ENCODE data around the gene NOD2.

Gene NOD2

DNA sequence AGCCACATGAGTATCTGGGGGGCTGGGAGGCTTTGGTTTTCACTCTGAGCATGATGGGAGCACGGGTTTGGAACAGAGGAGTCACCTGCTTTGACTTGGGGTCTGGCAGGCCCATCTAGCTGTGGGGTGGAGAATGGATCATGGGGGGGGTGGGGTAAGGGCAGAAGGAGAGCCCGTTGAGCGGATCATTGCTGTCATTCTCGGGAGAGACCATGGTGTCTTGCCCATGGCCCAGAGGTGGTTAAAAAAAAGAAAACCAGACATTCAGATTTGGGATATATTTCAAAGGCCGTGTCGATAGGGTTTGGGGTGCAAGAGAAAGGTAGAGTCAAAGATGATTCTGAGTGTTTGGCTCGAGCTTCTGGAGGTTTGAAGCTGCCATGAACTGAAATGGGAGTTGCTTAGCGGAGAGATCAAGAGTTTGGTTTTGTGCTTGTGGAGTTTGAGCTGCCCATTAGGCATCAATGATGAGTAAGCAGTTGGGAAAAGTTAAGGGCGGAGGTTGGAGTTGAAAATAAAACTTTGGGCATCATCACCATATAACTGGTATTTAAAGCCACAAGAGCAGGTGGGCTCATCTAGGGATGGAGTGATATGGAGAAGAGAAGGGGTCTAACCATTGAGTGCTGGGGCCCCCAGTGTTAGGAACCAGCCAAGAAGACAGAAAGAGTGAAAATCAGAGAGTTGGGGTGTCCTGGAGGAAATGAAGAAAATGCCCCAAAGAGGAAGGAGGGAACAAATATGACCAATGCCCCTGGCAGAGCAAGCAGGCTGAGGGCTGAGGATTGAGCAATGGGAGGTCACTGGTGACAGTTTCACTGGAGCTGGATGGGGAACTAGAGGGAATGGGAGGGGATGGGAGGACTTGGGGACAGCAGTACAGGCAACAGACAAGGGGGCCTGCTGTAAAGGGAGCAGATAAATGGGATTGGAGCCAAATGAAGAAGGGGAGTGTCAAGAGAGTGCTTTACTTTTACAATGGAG is 1.9 kb downstream of the NOD2 start:
- no peak for DNase-seq

DNA sequence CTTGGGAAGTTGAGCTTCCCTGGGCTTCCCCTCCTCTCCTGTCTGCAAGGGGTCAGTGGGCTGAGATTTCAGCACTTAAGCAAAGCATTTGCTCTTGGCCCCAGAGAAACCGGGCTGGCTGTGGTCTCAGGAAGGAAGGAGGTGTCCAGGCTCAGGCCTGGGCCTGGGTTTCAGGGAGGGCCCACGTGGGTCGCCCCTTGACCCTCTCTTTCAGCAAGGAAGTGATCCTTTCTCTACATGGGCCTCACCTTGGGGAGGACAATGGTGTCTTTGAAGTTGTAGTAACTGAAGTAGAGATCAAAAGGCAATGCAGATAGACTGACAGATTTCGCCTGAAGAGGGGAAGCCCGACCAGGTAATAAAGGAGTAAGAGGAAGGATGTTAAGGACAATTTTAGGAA is 2.7 kb downstream of the NOD2 start:
- DNase-seq = no peak

DNA sequence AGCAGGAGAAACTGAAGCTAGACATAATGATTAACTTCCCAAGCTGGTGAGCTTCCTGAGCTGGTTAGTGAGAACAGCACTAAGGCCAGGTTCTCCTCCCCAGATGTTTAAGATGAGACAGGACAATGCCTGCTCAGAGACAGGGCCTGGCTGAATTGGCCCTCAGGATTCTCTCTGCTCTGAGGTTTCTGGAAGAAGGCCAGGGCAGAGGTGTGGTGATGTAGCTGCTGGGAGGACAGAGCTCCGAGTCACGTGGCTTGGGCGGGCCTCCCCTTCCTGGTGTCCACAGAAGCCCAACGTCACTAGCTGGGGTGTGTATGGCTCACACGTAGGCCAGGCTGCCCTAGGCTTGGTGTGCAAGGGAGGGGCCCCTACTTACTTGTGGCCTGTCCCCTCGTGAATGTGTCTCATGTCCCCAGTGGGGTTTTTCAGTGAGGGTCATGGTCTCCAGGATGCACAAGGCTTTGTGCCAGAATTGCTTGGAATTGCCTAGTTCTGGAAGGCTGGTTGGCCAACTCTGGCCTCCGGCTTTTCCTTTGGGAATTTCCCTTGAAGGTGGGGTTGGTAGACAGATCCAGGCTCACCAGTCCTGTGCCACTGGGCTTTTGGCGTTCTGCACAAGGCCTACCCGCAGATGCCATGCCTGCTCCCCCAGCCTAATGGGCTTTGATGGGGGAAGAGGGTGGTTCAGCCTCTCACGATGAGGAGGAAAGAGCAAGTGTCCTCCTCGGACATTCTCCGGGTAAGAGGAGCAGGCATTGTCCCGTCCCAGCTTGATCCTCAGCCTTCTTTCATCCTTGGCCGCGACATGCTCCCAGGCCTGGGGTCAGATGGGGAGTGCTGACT is 3.4 kb downstream of the NOD2 start:
- peak; percentile 40 for DNase-seq

DNA sequence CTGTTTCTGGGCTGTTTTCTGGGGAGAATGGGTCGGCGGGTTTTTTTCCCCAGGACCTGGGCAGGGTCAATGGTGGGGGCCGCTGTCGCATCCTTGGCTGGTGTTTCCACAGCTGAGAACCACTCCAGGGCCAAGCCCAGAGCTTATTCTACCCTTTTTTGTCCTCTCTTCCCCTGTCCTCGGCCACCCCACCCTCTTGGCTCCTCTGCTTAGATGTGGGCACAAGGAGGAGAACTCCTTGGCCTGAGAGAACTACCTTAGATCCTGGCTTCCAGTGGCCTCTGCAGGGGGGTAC is 4.0 kb downstream of the NOD2 start:
- no peak for DNase-seq

GRCh38 chr16:50697881-50698767 is 4.7 kb downstream of the NOD2 start:
- DNase-seq = no peak

GRCh38 chr16:50699326-50700159 is 6.1 kb downstream of the NOD2 start:
- no peak for DNase-seq

- DNase-seq = no peak
These were observed 9.3 kb downstream of the NOD2 start for GRCh38 chr16:50702725-50703124.

GRCh38 chr16:50704245-50704644 is 10.8 kb downstream of the NOD2 start:
- no peak for DNase-seq

GRCh38 chr16:50705436-50706110 is 12.2 kb downstream of the NOD2 start:
- no peak for DNase-seq

DNA sequence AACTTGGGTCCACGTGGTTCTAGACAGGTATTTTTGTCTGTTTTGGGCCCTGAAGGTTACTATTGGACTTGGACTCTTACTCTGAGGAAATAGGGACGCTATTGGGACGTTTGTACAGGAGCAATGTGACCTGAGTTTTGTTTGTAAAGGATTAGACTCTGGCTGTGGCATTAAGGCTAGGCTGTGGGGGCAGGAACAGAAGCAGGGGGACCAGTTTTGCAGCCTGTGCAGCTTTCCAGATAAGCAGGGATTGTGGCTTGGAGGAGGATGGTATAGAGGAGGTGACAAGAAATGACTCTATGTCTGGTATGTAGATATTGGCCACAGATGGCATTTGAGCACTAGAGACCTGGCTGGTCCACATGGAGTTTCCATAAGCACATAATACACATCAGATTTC is 12.8 kb downstream of the NOD2 start:
- DNase-seq = no peak

DNA sequence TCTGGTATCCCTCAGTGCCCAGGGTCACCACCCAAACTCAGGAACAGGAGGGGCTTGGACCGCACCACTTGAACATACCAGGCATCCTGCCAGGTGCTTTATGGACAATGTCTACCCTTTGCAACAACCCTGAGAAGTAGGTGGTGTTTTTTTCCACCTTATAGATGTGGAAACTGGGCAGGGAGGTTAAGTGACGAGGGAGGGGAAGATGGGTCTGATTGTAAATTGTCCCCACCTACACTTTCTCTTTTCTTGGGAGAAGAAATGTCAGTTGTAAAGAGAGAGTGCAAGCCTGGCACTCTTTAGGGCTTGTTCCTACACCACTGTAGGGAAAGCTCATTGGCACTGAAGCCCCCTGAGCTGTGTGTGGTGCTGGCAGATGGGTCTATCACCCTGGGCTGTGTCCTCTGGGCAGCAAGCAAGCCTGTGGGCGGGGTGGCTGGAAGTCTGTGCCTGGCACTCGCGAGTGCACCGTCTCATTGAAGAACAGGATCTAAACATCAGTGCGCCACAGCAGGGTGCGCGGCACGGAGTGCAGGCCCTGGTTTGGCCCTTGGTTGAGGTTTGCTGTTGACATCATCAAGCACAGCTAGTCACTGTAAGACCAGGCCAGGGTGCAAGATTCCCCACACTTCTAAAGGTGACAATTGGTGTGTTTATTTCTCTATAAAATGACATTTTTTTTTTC is 15.1 kb downstream of the NOD2 start:
- no peak for DNase-seq

DNA sequence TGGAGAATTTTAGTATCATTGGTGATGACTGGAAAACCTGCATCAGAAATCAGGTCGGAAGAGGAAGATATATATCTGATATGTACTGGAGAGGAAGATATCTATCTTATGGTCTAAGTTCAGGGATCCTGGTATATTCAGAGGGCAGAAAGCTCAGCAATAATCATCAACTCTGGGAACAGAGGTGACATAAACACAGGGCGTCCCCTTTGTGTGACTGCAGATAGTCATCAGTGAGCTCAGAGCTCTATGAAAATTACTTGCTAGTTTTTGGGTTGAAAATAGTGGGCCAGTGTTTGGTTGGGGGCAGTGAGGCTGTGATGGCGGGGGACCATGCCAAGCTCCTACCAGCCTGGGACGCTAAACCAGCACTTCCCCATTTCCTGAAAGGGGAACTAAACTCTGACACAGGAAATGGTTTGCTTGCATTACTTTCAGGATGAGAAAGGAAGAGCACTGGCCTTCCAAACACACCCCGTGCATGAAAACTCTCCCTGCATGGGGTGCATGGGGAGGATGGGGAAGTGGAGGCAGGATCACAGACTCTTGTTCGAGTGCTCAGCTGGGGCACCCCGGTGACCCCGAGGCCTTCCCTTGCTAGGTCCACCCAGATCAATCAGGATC is 15.8 kb downstream of the NOD2 start:
- DNase-seq = no peak

DNA sequence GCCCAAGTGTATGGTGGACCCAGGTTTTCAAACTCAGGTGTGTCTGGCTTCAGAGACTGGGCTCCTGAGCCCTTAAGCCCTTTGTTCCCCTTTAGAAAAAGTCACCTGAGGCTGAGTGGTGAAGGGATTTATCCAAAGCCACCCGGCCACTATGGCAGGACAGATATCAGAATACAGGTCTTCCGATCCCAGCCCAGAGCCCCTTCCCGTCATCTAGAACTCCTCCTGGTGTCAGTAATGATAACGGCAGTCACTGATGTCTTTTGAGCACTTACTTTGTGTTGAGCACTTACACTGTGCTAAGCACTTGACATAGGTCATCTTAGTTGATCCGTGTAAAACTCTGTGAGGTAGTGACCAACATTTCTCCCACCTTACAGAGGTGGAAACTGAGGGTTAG is 16.6 kb downstream of the NOD2 start:
- no peak for DNase-seq

DNA sequence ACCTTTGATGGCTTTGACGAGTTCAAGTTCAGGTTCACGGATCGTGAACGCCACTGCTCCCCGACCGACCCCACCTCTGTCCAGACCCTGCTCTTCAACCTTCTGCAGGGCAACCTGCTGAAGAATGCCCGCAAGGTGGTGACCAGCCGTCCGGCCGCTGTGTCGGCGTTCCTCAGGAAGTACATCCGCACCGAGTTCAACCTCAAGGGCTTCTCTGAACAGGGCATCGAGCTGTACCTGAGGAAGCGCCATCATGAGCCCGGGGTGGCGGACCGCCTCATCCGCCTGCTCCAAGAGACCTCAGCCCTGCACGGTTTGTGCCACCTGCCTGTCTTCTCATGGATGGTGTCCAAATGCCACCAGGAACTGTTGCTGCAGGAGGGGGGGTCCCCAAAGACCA is 17.6 kb downstream of the NOD2 start:
- DNase-seq = no peak

DNA sequence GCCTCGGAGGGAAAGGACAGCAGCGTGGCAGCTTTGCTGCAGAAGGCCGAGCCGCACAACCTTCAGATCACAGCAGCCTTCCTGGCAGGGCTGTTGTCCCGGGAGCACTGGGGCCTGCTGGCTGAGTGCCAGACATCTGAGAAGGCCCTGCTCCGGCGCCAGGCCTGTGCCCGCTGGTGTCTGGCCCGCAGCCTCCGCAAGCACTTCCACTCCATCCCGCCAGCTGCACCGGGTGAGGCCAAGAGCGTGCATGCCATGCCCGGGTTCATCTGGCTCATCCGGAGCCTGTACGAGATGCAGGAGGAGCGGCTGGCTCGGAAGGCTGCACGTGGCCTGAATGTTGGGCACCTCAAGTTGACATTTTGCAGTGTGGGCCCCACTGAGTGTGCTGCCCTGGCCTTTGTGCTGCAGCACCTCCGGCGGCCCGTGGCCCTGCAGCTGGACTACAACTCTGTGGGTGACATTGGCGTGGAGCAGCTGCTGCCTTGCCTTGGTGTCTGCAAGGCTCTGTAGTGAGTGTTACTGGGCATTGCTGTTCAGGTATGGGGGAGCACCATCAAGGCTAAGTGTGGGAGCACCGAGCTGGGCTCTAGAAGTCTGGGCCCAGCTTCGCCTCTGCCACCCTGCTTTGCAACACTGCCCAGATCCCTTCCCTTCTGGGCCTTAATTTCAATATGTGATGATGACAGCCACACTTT is 18.6 kb downstream of the NOD2 start:
- DNase-seq = no peak

- peak; percentile 37 for DNase-seq
These were observed 19.1 kb downstream of the NOD2 start for GRCh38 chr16:50712560-50712898.

DNA sequence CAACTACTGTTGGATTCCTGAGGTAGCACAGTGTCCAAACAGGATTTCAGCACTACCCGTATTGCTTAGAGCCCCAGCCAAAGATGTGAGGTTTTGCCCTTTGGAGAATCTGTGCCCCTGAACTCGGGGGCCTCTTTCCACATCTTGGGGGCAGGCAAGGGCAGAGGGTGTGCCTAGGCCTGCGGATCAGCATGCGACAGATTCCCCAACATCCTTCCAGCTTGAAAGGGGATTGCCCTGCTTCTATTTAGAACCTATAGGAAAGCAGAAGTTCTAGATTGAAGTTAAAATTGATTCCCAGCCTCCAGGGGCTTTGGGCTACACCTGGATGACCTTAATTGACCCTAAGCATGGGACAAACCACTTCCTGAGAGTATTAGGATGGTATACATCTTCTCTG is 19.6 kb downstream of the NOD2 start:
- DNase-seq = no peak

DNA sequence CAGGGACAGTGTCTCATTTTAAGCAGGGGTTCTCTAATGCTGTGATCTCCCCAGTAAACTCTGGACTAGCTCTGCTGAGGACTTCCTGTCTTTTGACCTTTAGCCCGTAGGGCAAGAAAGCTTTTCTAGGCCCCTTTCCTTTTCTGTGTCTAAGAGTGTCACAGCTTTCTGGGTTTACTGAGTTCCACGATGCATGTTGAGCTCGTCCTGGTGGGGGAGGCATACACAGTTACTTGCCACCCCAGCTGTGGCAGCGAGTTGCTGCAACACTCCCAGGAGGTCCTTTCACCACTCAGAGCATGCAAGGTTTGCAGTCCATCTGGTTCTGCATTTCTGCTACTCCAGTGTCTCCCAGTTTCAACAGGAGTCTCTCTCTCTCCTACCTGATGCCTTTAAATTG is 23.7 kb downstream of the NOD2 start:
- DNase-seq = no peak

GRCh38 chr16:50717494-50717893 is 24.1 kb downstream of the NOD2 start:
- DNase-seq = no peak
